Central memory CD4-positive, alpha-beta T cell (primary cell): ENCODE measurements around the gene ZNF473.

ENCODE experiments used
- DNase-seq: peaks from one replicate; pipeline ENCODE4 v3.0.0; 2022
- total RNA-seq, 3 experiments: gene quantifications; one replicate each; lab custom pipeline; 2026; lab: John Stamatoyannopoulos, UW

ZNF473 gene
- 9.3 to 29.0 (median 19.4) reads per million in 3 experiments for total RNA-seq

- peak; percentile 96 for DNase-seq
Observed at GRCh38 chr19:50025794-50026549, at the start of gene ZNF473. TSS of gene ZNF473 (plus strand) at chr19:50026005. CDS start at chr19:50031083, 5,078 bp downstream.

- DNase-seq, result no peak
Observed at GRCh38 chr19:49976496-49976895, 49.3 kb upstream of the ZNF473 start.

GRCh38 chr19:49977076-49977475 lies 48.7 kb upstream of the ZNF473 start:
- DNase-seq, result no peak

GRCh38 chr19:49977881-49978280 lies 47.9 kb upstream of the ZNF473 start:
- no peak for DNase-seq

- DNase-seq, result no peak
Observed at GRCh38 chr19:49978324-49978723, 47.5 kb upstream of the ZNF473 start.

GRCh38 chr19:49981603-49982593 lies 43.9 kb upstream of the ZNF473 start:
- no peak for DNase-seq

GRCh38 chr19:49983645-49984229 lies 42.1 kb upstream of the ZNF473 start:
- peak; percentile 59 for DNase-seq

GRCh38 chr19:49984491-49984890 lies 41.3 kb upstream of the ZNF473 start:
- DNase-seq, result no peak

- no peak for DNase-seq
Observed at GRCh38 chr19:49985871-49986270, 39.9 kb upstream of the ZNF473 start.

GRCh38 chr19:49986354-49986753 lies 39.5 kb upstream of the ZNF473 start:
- no peak for DNase-seq

GRCh38 chr19:49987159-49987698 lies 38.6 kb upstream of the ZNF473 start:
- peak; percentile 81 for DNase-seq

- no peak for DNase-seq
Observed at GRCh38 chr19:49988007-49988406, 37.8 kb upstream of the ZNF473 start.

GRCh38 chr19:49988433-49988832 lies 37.4 kb upstream of the ZNF473 start:
- DNase-seq, result no peak

GRCh38 chr19:49997709-49998108 lies 28.1 kb upstream of the ZNF473 start:
- peak; percentile 13 for DNase-seq

GRCh38 chr19:49999371-50000010 lies 26.3 kb upstream of the ZNF473 start:
- DNase-seq, result no peak

- DNase-seq, result no peak
Observed at GRCh38 chr19:50000038-50000840, 25.6 kb upstream of the ZNF473 start.

GRCh38 chr19:50000841-50001557 lies 24.8 kb upstream of the ZNF473 start:
- no peak for DNase-seq

- DNase-seq, result no peak
Observed at GRCh38 chr19:50001775-50002174, 24.0 kb upstream of the ZNF473 start.

- no peak for DNase-seq
Observed at GRCh38 chr19:50002386-50002960, 23.3 kb upstream of the ZNF473 start.

- DNase-seq, result no peak
Observed at GRCh38 chr19:50003254-50003788, 22.5 kb upstream of the ZNF473 start.
